Thyroid gland (tissue), 4 donors: ENCODE data around the gene IKZF1. TPM values are rescaled to one million over a fixed set of nuclear protein-coding genes. Genes with fewer than 3 reads are reported as not detected.

ENCODE experiments used
- DNase-seq, 2 donors: peaks; one replicate each; pipeline ENCODE4 v3.0.0-alpha.2; 2019
- H3K27ac ChIP-seq, 3 donors: fragments of 200-600 bp; sonication (generic); 1 replicate in 2 of 3; 2 replicates in 1 of 3; pipeline ENCODE4 v1.5.1; 2016 to 2019; ENCODE audit warnings: mild to moderate bottlenecking in 1 of 3, moderate library complexity in 1 of 3
- H3K27me3 ChIP-seq: fragments of 200-600 bp; sonication (generic); one replicate; pipeline ENCODE4 v1.5.1; 2019
- H3K36me3 ChIP-seq, 2 donors: fragments of 200-600 bp; sonication (generic); one replicate each; pipeline ENCODE4 v1.5.1; 2016 to 2019
- H3K4me1 ChIP-seq, 2 donors: fragments of 200-600 bp; sonication (generic); one replicate each; pipeline ENCODE4 v1.5.1; 2017 to 2019
- H3K4me3 ChIP-seq, 3 donors: fragments of 200-600 bp; sonication (generic); replicated peaks in 1 of 3; 1 replicate in 2 of 3; 2 replicates in 1 of 3; pipeline ENCODE4 v1.5.1; 2016; ENCODE audit warnings: mild to moderate bottlenecking in 1 of 3
- H3K9me3 ChIP-seq: fragments of 200-600 bp; sonication (generic); one replicate; pipeline ENCODE4 v1.5.1; 2017
- CTCF ChIP-seq, 6 experiments: fragments of 200-600 bp in 3 of 6; fragments of 450-650 bp in 3 of 6; sonication (generic) in 3 of 6; IDR thresholded peaks; one replicate each; pipeline ENCODE4 v1.5.1; 2016 to 2019; ENCODE audit warnings: antibody characterized with exemption in 6 of 6, mild to moderate bottlenecking in 2 of 6, inconsistent platforms in 1 of 6, moderate library complexity in 1 of 6
- POLR2A ChIP-seq, 2 donors: fragments of 450-650 bp; IDR thresholded peaks; one replicate each; pipeline ENCODE4 v1.6.1; 2017; ENCODE audit warnings: antibody characterized with exemption in 2 of 2, mild to moderate bottlenecking in 2 of 2, moderate library complexity in 1 of 2
- WGBS, 2 donors: methylation state at CpG; one replicate each; pipeline ENCODE4 v1.1.5; 2017; 5-methylcytosine and 5-hydroxymethylcytosine counted together
- intact Hi-C: fragments of 100-400 bp; cut with DNase I; formaldehyde crosslinking; loops from one replicate; pipeline ENCODE4 v1.15.1; 2023
- total RNA-seq, 4 donors: library from RNA; depleted of rRNA; stranded (reverse); fragments of >200 nt; gene quantifications; one replicate each; pipeline ENCODE4 v1.2.3, GENCODE V29; 2016

Gene IKZF1
- total RNA-seq, 4 donors from 2014 or later: 8.9 to 10.5 (median 9.6) TPM

GRCh38 chr7:50376056-50376820 lies 71.7 kb downstream of the IKZF1 start:
- Histone ChIP-seq H3K27ac (no peak overlapping the region), H3K4me3 (no peak overlapping the region), H3K4me1 (no peaks in the 10 kb centered on the region), H3K36me3 (no peaks in the 10 kb centered on the region), H3K27me3 (no peaks in the 10 kb centered on the region), H3K9me3 (no peaks in the 10 kb centered on the region)
- no peak for DNase-seq
- intact Hi-C loops: no loop called here
- WGBS, 2 donors: 85 to 91% methylated on average over 15 of the region's 15 CpGs
- TF ChIP-seq POLR2A (IDR thresholded peaks at IDR 0.05): no peak
- no peak for TF ChIP-seq CTCF (IDR thresholded peaks at IDR 0.05)

DNA sequence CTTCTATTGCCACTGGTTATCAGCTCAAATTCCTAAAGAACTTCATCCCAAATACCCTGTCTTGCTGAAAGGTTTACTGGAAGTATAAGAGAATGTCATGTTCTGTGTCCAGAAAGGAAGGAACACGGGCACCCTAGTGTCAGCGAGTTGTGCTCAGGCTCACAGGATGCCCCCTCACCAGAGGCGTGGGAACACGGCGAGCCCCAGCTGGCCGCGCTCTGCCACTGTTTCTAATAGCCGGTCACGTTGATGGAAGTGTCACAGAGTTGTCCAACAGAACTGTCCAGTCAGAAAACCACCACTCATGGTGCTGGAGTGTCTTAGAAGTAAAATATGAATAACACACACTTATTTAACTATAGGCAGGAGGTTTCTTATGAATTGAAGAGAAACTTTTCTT lies 72.8 kb downstream of the IKZF1 start:
- no peaks in the 10 kb centered on the region for H3K27me3 ChIP-seq
- H3K4me1 ChIP-seq: no peaks in the 10 kb centered on the region
- H3K9me3 ChIP-seq: no peaks in the 10 kb centered on the region
- 94 to 95% methylated on average over 9 of the region's 9 CpGs for WGBS, 2 donors
- TF ChIP-seq CTCF (IDR thresholded peaks at IDR 0.05) (no peak), POLR2A (IDR thresholded peaks at IDR 0.05) (no peak)
- intact Hi-C loops: no loop called here
- H3K4me3 ChIP-seq: no peak overlapping the region
- no peaks in the 10 kb centered on the region for H3K36me3 ChIP-seq
- H3K27ac ChIP-seq: no peak overlapping the region
- DNase-seq: no peak

GRCh38 chr7:50379082-50379481 lies 74.6 kb downstream of the IKZF1 start:
- H3K36me3 ChIP-seq: no peaks in the 10 kb centered on the region
- no peaks in the 10 kb centered on the region for H3K9me3 ChIP-seq
- no peak overlapping the region for H3K4me3 ChIP-seq
- WGBS, 2 donors: 35 to 48% methylated on average over 10 of the region's 10 CpGs
- H3K4me1 ChIP-seq: no peaks in the 10 kb centered on the region
- intact Hi-C loops: no loop called here
- H3K27ac ChIP-seq: no peak overlapping the region
- no peaks in the 10 kb centered on the region for H3K27me3 ChIP-seq
- TF ChIP-seq CTCF (IDR thresholded peaks at IDR 0.05) (no peak), POLR2A (IDR thresholded peaks at IDR 0.05) (no peak)
- DNase-seq: no peak

GRCh38 chr7:50379539-50379938 lies 75.0 kb downstream of the IKZF1 start:
- DNase-seq: no peak
- intact Hi-C loops: no loop called here
- WGBS, 2 donors: 85 to 87% methylated on average over 1 of the region's 1 CpG
- TF ChIP-seq POLR2A (IDR thresholded peaks at IDR 0.05) (no peak), CTCF (IDR thresholded peaks at IDR 0.05) (no peak)
- no peak overlapping the region for H3K27ac ChIP-seq
- H3K27me3 ChIP-seq: no peaks in the 10 kb centered on the region
- H3K9me3 ChIP-seq: no peaks in the 10 kb centered on the region
- no peaks in the 10 kb centered on the region for H3K36me3 ChIP-seq
- H3K4me3 ChIP-seq: no peak overlapping the region
- H3K4me1 ChIP-seq: no peaks in the 10 kb centered on the region

GRCh38 chr7:50382455-50382854 lies 77.9 kb downstream of the IKZF1 start:
- DNase-seq: no peak
- 68 to 84% methylated on average over 13 to 21 of the region's 21 CpGs for WGBS, 2 donors
- no peaks in the 10 kb centered on the region for H3K9me3 ChIP-seq
- no peak overlapping the region for H3K27ac ChIP-seq
- H3K4me3 ChIP-seq: no peak overlapping the region
- no peaks in the 10 kb centered on the region for H3K4me1 ChIP-seq
- no peaks in the 10 kb centered on the region for H3K36me3 ChIP-seq
- no peak for TF ChIP-seq POLR2A (IDR thresholded peaks at IDR 0.05)
- TF ChIP-seq CTCF (IDR thresholded peaks at IDR 0.05): no peak
- no peaks in the 10 kb centered on the region for H3K27me3 ChIP-seq
- intact Hi-C loops: no loop called here
